GM12878 (cell line): Measurements from ENCODE around the gene CCDC159. TPM values are rescaled to one million over a fixed set of nuclear protein-coding genes. Genes with fewer than 3 reads are reported as not detected.

Source experiments
- BACH1 ChIP-seq: fragments of 450-650 bp; IDR thresholded peaks from 2 replicates; pipeline ENCODE4 v1.6.1; 2017; ENCODE audit warnings: mild to moderate bottlenecking, borderline replicate concordance
- BCL3 ChIP-seq: IDR thresholded peaks from 2 replicates; pipeline ENCODE4 v1.6.1; 2011; ENCODE audit warnings: borderline replicate concordance, low read depth, mild to moderate bottlenecking, moderate library complexity, low read length; ENCODE audit not compliant: insufficient read depth, poor library complexity, severe bottlenecking
- CBX5 ChIP-seq: sonication (generic); IDR thresholded peaks from 2 replicates; pipeline ENCODE4 v1.6.1; 2016; ENCODE audit warnings: low read depth, moderate library complexity, mild to moderate bottlenecking, inconsistent platforms
- CEBPZ ChIP-seq: fragments of 150-350 bp; IDR thresholded peaks from 2 replicates; pipeline ENCODE4 v1.6.1; 2016; ENCODE audit warnings: low read depth, low read length
- HDAC6 ChIP-seq: fragments of 200-600 bp; sonication (generic); IDR thresholded peaks from one replicate; pipeline ENCODE4 v1.8.0; 2017; ENCODE audit warnings: antibody characterized with exemption; ENCODE audit not compliant: unreplicated experiment
- JUND ChIP-seq: IDR thresholded peaks from 2 replicates; pipeline ENCODE4 v1.6.1; 2012; ENCODE audit warnings: low read depth, mild to moderate bottlenecking, low read length, improper control_type of control experiment, moderate library complexity
- MLLT1 ChIP-seq: fragments of 450-650 bp; IDR thresholded peaks from 2 replicates; pipeline ENCODE4 v1.6.1; 2016; ENCODE audit warnings: mild to moderate bottlenecking
- NKRF ChIP-seq: fragments of 450-650 bp; conservative IDR thresholded peaks from 2 replicates; pipeline ENCODE4 v1.6.1; 2017; ENCODE audit warnings: mild to moderate bottlenecking, moderate library complexity
- REST ChIP-seq: IDR thresholded peaks from 2 replicates; pipeline ENCODE4 v1.6.1; 2012; ENCODE audit warnings: mild to moderate bottlenecking, low read depth, low read length
- SMARCA5 ChIP-seq: fragments of 450-650 bp; IDR thresholded peaks from 2 replicates; pipeline ENCODE4 v1.6.1; 2017; ENCODE audit warnings: mild to moderate bottlenecking
- SREBF2 ChIP-seq: IDR thresholded peaks from 2 replicates; pipeline ENCODE4 v1.6.1; 2012; ENCODE audit warnings: mild to moderate bottlenecking, low read length
- TARDBP ChIP-seq: IDR thresholded peaks from 2 replicates; pipeline ENCODE4 v1.6.1; 2016; ENCODE audit warnings: borderline replicate concordance
- ZBTB4 ChIP-seq: fragments of 450-650 bp; formaldehyde crosslinking; IDR thresholded peaks from 2 replicates; pipeline ENCODE4 v1.4.0; 2022; ENCODE audit warnings: mild to moderate bottlenecking, moderate library complexity
- polyA plus RNA-seq, 11 experiments: library from polyadenylated mRNA; depleted of rRNA in 4 of 11; unstranded in 6 of 11; stranded (reverse) in 5 of 11; fragments of >200 nt; fragmentation: Nextera tagmentation in 4 of 11; fragmentation: Illumina TruSeq in 1 of 11; extraction: Ambion mirVana in 4 of 11; extraction: Trizol in 1 of 11; gene quantifications; 1 replicate in 1 of 11; 2 replicates in 10 of 11; pipeline versions ENCODE4 v1.2.1 to v1.2.3, GENCODE V29; 2011 to 2016; ENCODE audit warnings: inconsistent platforms in 2 of 11, missing spikeins in 2 of 11, low read depth in 1 of 11
- total RNA-seq, 4 experiments: library from RNA; depleted of rRNA in 3 of 4; stranded (reverse); fragments of >200 nt in 3 of 4; fragmentation: Illumina TruSeq in 1 of 4; extraction: Trizol in 1 of 4; gene quantifications; 2 replicates each; pipeline versions ENCODE4 v1.2.1 to v1.2.3, GENCODE V29; 2013 to 2021

The CCDC159 gene
- total and polyA plus RNA-seq, 10 of the 15 experiments (the other 5 are each of a cell fraction or from before 2014, with no cell fraction given), result 0.61 to 14.7 (median 10.1) TPM

GRCh38 chr19:11374433-11375142 is 28.3 kb downstream of the CCDC159 start, which contains the start of gene SWSAP1 (continued):
- TF ChIP-seq REST (no peak), MLLT1 (no peak), BCL3 (no peak), NKRF (0 out of 2 replicates have a peak, but pooled peaks have one; percentile 18), CBX5 (no peak), SREBF2 (no peak), BACH1 (peak; percentile 44; the same call in 1 of the 2 replicates), JUND (no peak), CEBPZ (peak; percentile 84), SMARCA5 (no peak; the same call in 1 of the 2 replicates), HDAC6 (no peak), TARDBP (no peak), ZBTB4 (CRISPR knock-in tag) (no peak)
